GM12891 (cell line): ENCODE data around the gene TM9SF1.
"Not testable (repeated sequence)": the region's sequence is repeated elsewhere in the genome, so short reads cannot be mapped to it uniquely, and the experiment has no call there.

Source experiments
- DNase-seq: peaks from one replicate; pipeline ENCODE4 v3.0.0; 2011; ENCODE audit warnings: low spot score; ENCODE audit not compliant: insufficient read length
- FAIRE-seq: peaks from 2 replicates; lab custom pipeline; 2011; peaks lifted over from hg19 to GRCh38; lab: Jason Lieb, UNC
- PAX5 ChIP-seq: IDR thresholded peaks from 2 replicates; pipeline ENCODE4 v1.6.1; 2011; ENCODE audit warnings: low read length, moderate library complexity, mild to moderate bottlenecking; ENCODE audit not compliant: insufficient read depth, severe bottlenecking
- POLR2A ChIP-seq: IDR thresholded peaks from 2 replicates; pipeline ENCODE4 v1.6.1; 2011; ENCODE audit warnings: low read depth, low read length, control low read depth
- POLR2AphosphoS5 ChIP-seq: IDR thresholded peaks from 2 replicates; pipeline ENCODE4 v1.6.1; 2011; ENCODE audit warnings: low read depth, low read length, control low read depth
- POU2F2 ChIP-seq: IDR thresholded peaks from 2 replicates; pipeline ENCODE4 v1.6.1; 2011; ENCODE audit warnings: low read depth, mild to moderate bottlenecking, control low read depth, low read length, moderate library complexity
- SPI1 ChIP-seq: IDR thresholded peaks from 2 replicates; pipeline ENCODE4 v1.6.1; 2011; ENCODE audit warnings: low read depth, low read length, control low read depth
- TAF1 ChIP-seq: IDR thresholded peaks from 2 replicates; pipeline ENCODE4 v1.6.1; 2011; ENCODE audit warnings: low read depth, low read length, control low read depth

The TM9SF1 gene

GRCh38 chr14:24226473-24226872 is 31.2 kb upstream of the TM9SF1 start:
- no peak for TF ChIP-seq TAF1
- TF ChIP-seq POLR2AphosphoS5 = no peak
- no peak for TF ChIP-seq POLR2A
- TF ChIP-seq SPI1 = no peak
- TF ChIP-seq PAX5 = no peak
- TF ChIP-seq POU2F2 = no peak
- DNase-seq (no peak), FAIRE-seq (no peak)

- TF ChIP-seq TAF1 (no peak), POU2F2 (no peak), POLR2A (no peak)
- DNase-seq (no peak), FAIRE-seq (no peak)
Observed at GRCh38 chr14:24224618-24225071, 29.4 kb upstream of the TM9SF1 start.

- not testable (repeated sequence) for DNase-seq, FAIRE-seq
Observed at GRCh38 chr14:24222987-24223386, 27.7 kb upstream of the TM9SF1 start.

GRCh38 chr14:24219521-24219920 is 24.3 kb upstream of the TM9SF1 start:
- FAIRE-seq (no peak), DNase-seq (no peak)
- TF ChIP-seq TAF1 (no peak), POLR2AphosphoS5 (no peak), PAX5 (no peak), POU2F2 (no peak), SPI1 (no peak), POLR2A (no peak)

GRCh38 chr14:24219080-24219479 is 23.8 kb upstream of the TM9SF1 start:
- FAIRE-seq (no peak), DNase-seq (no peak)
- TF ChIP-seq POLR2AphosphoS5 (no peak), POU2F2 (no peak), TAF1 (no peak), PAX5 (no peak), SPI1 (no peak)

GRCh38 chr14:24216876-24217275 is 21.6 kb upstream of the TM9SF1 start:
- FAIRE-seq, DNase-seq: not testable (repeated sequence)

GRCh38 chr14:24216345-24216699 is 21.1 kb upstream of the TM9SF1 start:
- FAIRE-seq (no peak), DNase-seq (no peak)
- no peak for TF ChIP-seq TAF1

GRCh38 chr14:24215495-24216344 is 20.5 kb upstream of the TM9SF1 start, which contains the start of gene MDP1:
Gene MDP1 (minus strand): TSS chr14:24216066. CDS start chr14:24215955, 111 bp downstream.
- TF ChIP-seq POU2F2 = peak; percentile 42; the same call in 1 of the 2 replicates
- no peak for TF ChIP-seq PAX5
- peak; percentile 78 for TF ChIP-seq POLR2A
- TF ChIP-seq SPI1 = peak; percentile 27; the same call in 1 of the 2 replicates
- TF ChIP-seq TAF1 = peak; percentile 77
- peak; percentile 82; the same call in 1 of the 2 replicates for TF ChIP-seq POLR2AphosphoS5
- FAIRE-seq = peak; percentile 97

GRCh38 chr14:24213866-24214662 is 18.8 kb upstream of the TM9SF1 start:
- DNase-seq = no peak
- TF ChIP-seq PAX5 = no peak
- TF ChIP-seq POLR2A = no peak
- no peak for TF ChIP-seq SPI1
- TF ChIP-seq POU2F2 = no peak
- no peak for TF ChIP-seq TAF1
- no peak for TF ChIP-seq POLR2AphosphoS5
- no peak for FAIRE-seq

More at GRCh38 chr14:24215495-24216344, 20.5 kb upstream of the TM9SF1 start, which contains the start of gene MDP1:
- peak; percentile 69 for DNase-seq
